ENCODE measurements around the gene PTP4A2. TPM values are rescaled to one million over a fixed set of nuclear protein-coding genes. Genes with fewer than 3 reads are reported as not detected.

The PTP4A2 gene
- total and polyA plus RNA-seq, 2 of the 8 experiments (the other 6 are each of a cell fraction or from before 2014, with no cell fraction given): 87.4 to 214 TPM

- TF ChIP-seq ATF2 (IDR thresholded peaks at IDR 0.05; ENCODE audit: low read length): no peak
- TF ChIP-seq TEAD4 (IDR thresholded peaks at IDR 0.05; ENCODE audit: low read depth, low read length): no peak
- no peak for TF ChIP-seq CHD7 (IDR thresholded peaks at IDR 0.05; ENCODE audit: insufficient replicate concordance, low read length)
These were observed 31.6 kb downstream of the PTP4A2 start (continued) for GRCh38 chr1:31906557-31906956.
